Measurements from ENCODE around the gene GTF2F2. TPM values are rescaled to one million over a fixed set of nuclear protein-coding genes. Genes with fewer than 3 reads are reported as not detected.

The GTF2F2 gene
- total RNA-seq, 1 experiment from 2014 or later, result 21.7 TPM

GRCh38 chr13:45102136-45102507 lies 18.2 kb upstream of the GTF2F2 start:
- Histone ChIP-seq H3K4me1 (ENCODE audit: control insufficient read depth, insufficient read depth, low read length) (no peaks in the 10 kb centered on the region), H3K36me3 (ENCODE audit: control insufficient read depth, insufficient read depth, low read length) (no peaks in the 10 kb centered on the region), H3K27me3 (ENCODE audit: control insufficient read depth, insufficient read depth, low read length) (no peaks in the 10 kb centered on the region), H3K4me3 (ENCODE audit: low read depth in 2 of 2, low read length in 2 of 2) (no peak overlapping the region), H3K9me3 (ENCODE audit: control insufficient read depth, insufficient read depth, low read depth, low read length) (no peaks in the 10 kb centered on the region), H3K27ac (ENCODE audit: low read length) (no peak overlapping the region)
- in situ Hi-C loops (cut with HindIII; ENCODE audit: low pct_unique_long_range_greater_than_20kb, low sequenced_read_pairs), result no loop called here
- ATAC-seq (no peak), DNase-seq (ENCODE audit: low read depth, low spot score) (no peak)
- intact Hi-C loops (cut with micrococcal nuclease; ENCODE audit: unreplicated experiment), result no loop called here
- POLR2A ChIA-PET, result no interaction called here
- BruUV-seq (replicated peaks), result no TSS peak
- CTCF ChIA-PET, result no interaction called here
- TF ChIP-seq POLR2AphosphoS5 (IDR thresholded peaks at IDR 0.05; ENCODE audit: low read depth, low read length) (no peak), TCF7L2 (IDR thresholded peaks at IDR 0.05; ENCODE audit: low read depth, low read length) (no peak), REST (IDR thresholded peaks at IDR 0.05; ENCODE audit: insufficient read depth in 1 of 2, low read depth in 2 of 2, low read length in 1 of 2) (no peak), SIN3A (IDR thresholded peaks at IDR 0.05; ENCODE audit: borderline replicate concordance, insufficient read depth, low read depth, low read length) (no peak)
- TF ChIP-seq, protein P1, sequence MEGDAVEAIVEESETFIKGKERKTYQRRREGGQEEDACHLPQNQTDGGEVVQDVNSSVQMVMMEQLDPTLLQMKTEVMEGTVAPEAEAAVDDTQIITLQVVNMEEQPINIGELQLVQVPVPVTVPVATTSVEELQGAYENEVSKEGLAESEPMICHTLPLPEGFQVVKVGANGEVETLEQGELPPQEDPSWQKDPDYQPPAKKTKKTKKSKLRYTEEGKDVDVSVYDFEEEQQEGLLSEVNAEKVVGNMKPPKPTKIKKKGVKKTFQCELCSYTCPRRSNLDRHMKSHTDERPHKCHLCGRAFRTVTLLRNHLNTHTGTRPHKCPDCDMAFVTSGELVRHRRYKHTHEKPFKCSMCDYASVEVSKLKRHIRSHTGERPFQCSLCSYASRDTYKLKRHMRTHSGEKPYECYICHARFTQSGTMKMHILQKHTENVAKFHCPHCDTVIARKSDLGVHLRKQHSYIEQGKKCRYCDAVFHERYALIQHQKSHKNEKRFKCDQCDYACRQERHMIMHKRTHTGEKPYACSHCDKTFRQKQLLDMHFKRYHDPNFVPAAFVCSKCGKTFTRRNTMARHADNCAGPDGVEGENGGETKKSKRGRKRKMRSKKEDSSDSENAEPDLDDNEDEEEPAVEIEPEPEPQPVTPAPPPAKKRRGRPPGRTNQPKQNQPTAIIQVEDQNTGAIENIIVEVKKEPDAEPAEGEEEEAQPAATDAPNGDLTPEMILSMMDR (IDR thresholded peaks at IDR 0.05), result no peak

DNA sequence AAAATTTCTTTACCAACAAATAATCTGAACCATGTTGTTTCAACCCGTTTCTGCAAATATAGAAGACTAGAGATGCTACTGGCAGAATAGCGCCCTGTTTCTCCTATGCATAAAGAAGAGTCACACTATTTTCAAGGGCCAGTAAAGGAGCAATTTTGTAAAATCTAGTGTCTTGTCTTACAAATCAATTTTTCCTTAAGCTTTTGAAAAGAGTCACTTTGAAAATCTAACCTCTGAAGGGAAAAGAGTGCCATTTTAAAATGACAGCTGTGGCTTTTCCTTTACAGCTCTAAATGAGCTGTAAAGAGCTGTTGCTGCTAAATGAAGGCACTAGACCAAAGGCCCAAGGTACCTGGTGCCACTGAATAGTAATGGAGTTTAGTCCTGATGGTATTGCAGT lies 16.9 kb upstream of the GTF2F2 start:
- ChIA-PET CTCF (no interaction called here), POLR2A (no interaction called here)
- no peaks in the 10 kb centered on the region for H3K27me3 ChIP-seq (ENCODE audit: control insufficient read depth, insufficient read depth, low read length)
- H3K4me3 ChIP-seq (ENCODE audit: low read depth in 2 of 2, low read length in 2 of 2), result no peak overlapping the region
- ATAC-seq, result no peak
- no peaks in the 10 kb centered on the region for H3K4me1 ChIP-seq (ENCODE audit: control insufficient read depth, insufficient read depth, low read length)
- no peaks in the 10 kb centered on the region for H3K9me3 ChIP-seq (ENCODE audit: control insufficient read depth, insufficient read depth, low read depth, low read length)
- no TSS peak for BruUV-seq (replicated peaks)
- in situ Hi-C loops (cut with HindIII; ENCODE audit: low pct_unique_long_range_greater_than_20kb, low sequenced_read_pairs) (no loop called here), intact Hi-C loops (cut with micrococcal nuclease; ENCODE audit: unreplicated experiment) (no loop called here)
- no peak overlapping the region for H3K27ac ChIP-seq (ENCODE audit: low read length)
- no peak for DNase-seq (ENCODE audit: low read depth, low spot score)
- no peaks in the 10 kb centered on the region for H3K36me3 ChIP-seq (ENCODE audit: control insufficient read depth, insufficient read depth, low read length)
- TF ChIP-seq SIN3A (IDR thresholded peaks at IDR 0.05; ENCODE audit: borderline replicate concordance, insufficient read depth, low read depth, low read length), result no peak
- TF ChIP-seq, protein P1 (IDR thresholded peaks at IDR 0.05), result no peak
- TF ChIP-seq TCF7L2 (IDR thresholded peaks at IDR 0.05; ENCODE audit: low read depth, low read length), result no peak
- no peak for TF ChIP-seq REST (IDR thresholded peaks at IDR 0.05; ENCODE audit: insufficient read depth in 1 of 2, low read depth in 2 of 2, low read length in 1 of 2)
- TF ChIP-seq POLR2AphosphoS5 (IDR thresholded peaks at IDR 0.05; ENCODE audit: low read depth, low read length), result no peak

Data from Panc1 (cell line).